Ishikawa (cell line): Measurements from ENCODE around the gene TRPM2.

Experiments used
- CEBPB ChIP-seq: IDR thresholded peaks from 2 replicates; pipeline ENCODE4 v1.6.1; 2012
- CREB1 ChIP-seq: IDR thresholded peaks from 2 replicates; pipeline ENCODE4 v1.6.1; 2012; ENCODE audit warnings: low read depth
- EGR1 ChIP-seq: IDR thresholded peaks from 2 replicates; pipeline ENCODE4 v1.6.1; 2012
- EP300 ChIP-seq: IDR thresholded peaks from 2 replicates; pipeline ENCODE4 v1.6.1; 2012; ENCODE audit warnings: borderline replicate concordance
- FOXM1 ChIP-seq: IDR thresholded peaks from 2 replicates; pipeline ENCODE4 v1.6.1; 2012; ENCODE audit warnings: low read depth, borderline replicate concordance
- MAX ChIP-seq: IDR thresholded peaks from 2 replicates; pipeline ENCODE4 v1.6.1; 2012
- NFIC ChIP-seq: IDR thresholded peaks from 2 replicates; pipeline ENCODE4 v1.6.1; 2012
- RAD21 ChIP-seq: IDR thresholded peaks from 2 replicates; pipeline ENCODE4 v1.6.1; 2012; ENCODE audit warnings: low read depth
- REST ChIP-seq: IDR thresholded peaks from 2 replicates; pipeline ENCODE4 v1.6.1; 2012; ENCODE audit warnings: low read depth, mild to moderate bottlenecking
- TAF1 ChIP-seq: IDR thresholded peaks from 2 replicates; pipeline ENCODE4 v1.6.1; 2012; ENCODE audit warnings: low read depth, mild to moderate bottlenecking
- TCF12 ChIP-seq: IDR thresholded peaks from 2 replicates; pipeline ENCODE4 v1.6.1; 2012; ENCODE audit warnings: low read depth
- TEAD4 ChIP-seq: IDR thresholded peaks from 2 replicates; pipeline ENCODE4 v1.6.1; 2012
- USF1 ChIP-seq: IDR thresholded peaks from 2 replicates; pipeline ENCODE4 v1.6.1; 2012
- YY1 ChIP-seq: IDR thresholded peaks from 2 replicates; pipeline ENCODE4 v1.6.1; 2012; ENCODE audit warnings: low read depth
- ZBTB7A ChIP-seq: IDR thresholded peaks from 2 replicates; pipeline ENCODE4 v1.6.1; 2012; ENCODE audit warnings: low read depth

Gene TRPM2

GRCh38 chr21:44399151-44399954 is 45.9 kb downstream of the TRPM2 start:
- no peak for TF ChIP-seq TEAD4
- TF ChIP-seq TAF1, result no peak
- TF ChIP-seq NFIC, result no peak
- TF ChIP-seq REST, result no peak
- no peak for TF ChIP-seq MAX
- no peak for TF ChIP-seq CREB1
- TF ChIP-seq EP300, result no peak
- TF ChIP-seq FOXM1, result no peak
- TF ChIP-seq ZBTB7A, result no peak
- TF ChIP-seq EGR1, result no peak
- TF ChIP-seq CEBPB, result no peak

GRCh38 chr21:44399955-44400790 is 46.8 kb downstream of the TRPM2 start:
- TF ChIP-seq YY1 (no peak), ZBTB7A (no peak), MAX (no peak), RAD21 (no peak), CREB1 (no peak), USF1 (no peak), NFIC (no peak), CEBPB (no peak), TEAD4 (no peak), TAF1 (no peak), EP300 (no peak), FOXM1 (no peak)

- TF ChIP-seq TEAD4 (no peak), NFIC (no peak), CEBPB (no peak), EGR1 (no peak), REST (no peak), MAX (no peak), FOXM1 (no peak), USF1 (no peak), YY1 (no peak), ZBTB7A (no peak), TAF1 (no peak), EP300 (no peak), CREB1 (no peak), TCF12 (no peak)
Measured at GRCh38 chr21:44400791-44401385, 47.5 kb downstream of the TRPM2 start.

GRCh38 chr21:44401386-44402160 is 48.2 kb downstream of the TRPM2 start:
- TF ChIP-seq FOXM1, result no peak
- no peak for TF ChIP-seq CEBPB
- no peak for TF ChIP-seq RAD21
- no peak for TF ChIP-seq TEAD4
- no peak for TF ChIP-seq REST
- TF ChIP-seq NFIC, result no peak
- no peak for TF ChIP-seq TAF1
- TF ChIP-seq USF1, result no peak
- no peak for TF ChIP-seq TCF12
- TF ChIP-seq EP300, result no peak
